ENCODE data around the gene SETD6.
"Not testable (repeated sequence)": the region's sequence is repeated elsewhere in the genome, so short reads cannot be mapped to it uniquely, and the experiment has no call there.

SETD6 gene

DNA sequence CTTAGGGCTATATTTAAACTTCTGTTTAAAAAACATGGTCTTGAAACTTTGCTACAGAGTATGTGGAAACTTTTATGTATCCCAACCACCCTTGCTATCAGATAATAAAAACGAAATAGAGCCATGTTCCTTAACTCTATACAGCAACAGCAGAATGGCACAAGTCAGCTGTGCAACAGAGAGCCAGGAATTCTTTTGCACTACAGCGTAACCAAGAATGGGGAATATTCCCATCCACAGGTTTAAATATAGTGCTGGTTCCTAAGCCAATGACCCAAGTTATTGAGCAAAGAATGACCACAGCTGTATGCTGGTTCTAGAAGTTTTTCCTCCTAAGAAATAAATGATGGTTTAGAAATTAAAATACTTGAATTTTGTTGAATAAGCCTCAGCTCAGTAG lies 33.1 kb downstream of the SETD6 start:
- no peak for DNase-seq

DNA sequence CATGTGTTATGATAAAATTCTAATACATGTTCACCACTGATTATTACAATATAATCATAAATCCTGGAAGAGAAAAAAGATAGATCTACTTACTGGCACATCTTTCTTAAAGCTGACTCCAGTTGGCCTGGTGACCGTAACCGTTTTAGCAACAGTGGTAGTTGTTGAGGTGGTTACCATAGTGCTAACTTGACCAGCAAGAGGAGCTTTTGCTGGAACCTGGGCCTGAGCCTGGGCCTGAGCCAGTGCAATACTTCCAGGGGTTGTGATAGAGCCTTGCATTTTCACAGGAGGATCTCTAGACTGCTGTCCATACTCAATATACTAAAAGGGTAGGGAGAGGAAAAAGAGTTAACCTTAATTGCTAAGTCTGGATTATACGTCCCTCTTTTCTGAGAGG lies 36.2 kb downstream of the SETD6 start:
- no peak for DNase-seq

DNA sequence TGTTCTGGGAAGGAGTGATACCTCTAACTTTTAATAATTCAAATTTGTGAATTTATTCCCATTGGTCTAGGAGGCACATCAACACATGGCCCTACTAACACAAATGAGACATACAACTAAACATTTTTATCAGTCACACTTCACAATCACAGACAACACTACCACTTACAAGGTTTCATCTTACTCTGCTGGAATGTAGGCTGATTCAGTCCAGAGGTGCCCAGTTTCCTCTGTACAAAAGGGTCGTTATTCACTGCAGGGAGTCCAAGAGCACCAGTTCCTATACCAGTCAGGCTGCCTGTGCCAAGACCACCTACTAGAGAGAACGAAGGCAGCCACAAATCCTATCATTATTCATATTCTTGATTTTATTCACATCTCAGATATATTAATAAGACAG lies 41.4 kb downstream of the SETD6 start:
- no peak for DNase-seq

DNA sequence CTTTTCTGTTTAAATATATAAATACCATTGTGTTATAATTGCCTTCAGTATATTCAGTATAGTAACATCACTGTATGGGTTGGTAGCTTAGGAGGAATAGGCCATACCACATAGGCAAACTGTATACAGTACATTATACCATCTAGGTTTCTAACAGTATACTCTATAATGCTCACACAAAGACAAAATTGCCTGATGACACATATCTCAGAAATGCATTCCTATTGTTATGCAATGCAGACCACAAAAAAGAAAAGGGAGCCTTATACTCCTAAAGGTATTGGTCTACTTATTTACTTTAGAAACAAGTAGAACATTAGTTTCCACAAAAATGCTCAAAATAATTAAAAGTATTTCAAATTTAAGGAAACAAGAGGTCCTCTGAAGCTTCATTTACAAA lies 47.9 kb downstream of the SETD6 start:
- DNase-seq: no peak

DNA sequence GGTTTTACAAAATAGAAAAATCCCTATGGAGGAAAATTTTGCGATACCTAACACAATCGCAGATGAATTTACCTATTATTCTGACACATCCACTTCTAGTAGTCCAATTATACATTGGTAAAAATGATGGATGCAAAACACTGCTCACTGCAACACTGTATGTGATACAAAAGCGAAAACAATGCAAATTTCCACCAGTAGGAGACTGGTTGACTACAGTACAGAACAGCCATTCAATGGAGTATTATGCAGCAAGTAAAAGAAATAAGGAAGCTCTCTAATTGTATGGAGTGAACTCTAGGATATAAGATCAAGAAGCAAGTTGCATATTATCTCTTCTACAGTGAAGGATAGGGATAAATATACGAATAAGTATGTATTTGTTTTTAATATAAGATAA lies 48.5 kb downstream of the SETD6 start:
- DNase-seq: no peak

DNA sequence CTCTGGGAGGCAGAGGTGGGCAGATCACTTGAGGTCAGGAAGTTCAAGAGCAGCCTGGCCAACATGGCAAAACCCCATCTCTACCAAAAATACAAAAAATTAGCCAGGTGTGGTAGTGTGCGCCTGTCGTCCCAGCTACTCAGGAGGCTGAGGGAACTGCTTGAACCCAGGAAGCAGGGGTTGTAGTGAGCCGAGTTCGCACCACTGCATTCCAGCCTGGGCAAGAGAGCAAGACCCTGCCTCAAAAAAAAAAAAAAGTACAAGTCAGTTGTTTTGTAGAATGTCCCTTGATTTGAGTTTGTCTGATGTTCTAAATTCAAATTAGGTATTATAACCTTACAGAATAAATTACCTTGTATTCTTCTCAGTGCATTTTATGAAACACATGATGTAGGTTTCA lies 50.4 kb downstream of the SETD6 start:
- DNase-seq: not testable (repeated sequence)

Measured in NCI-H2171 (cell line).